IPS-NIHi11 (cell line): ENCODE results near the gene TMEM218.

Source experiments
- DNase-seq: peaks from one replicate; pipeline ENCODE4 v3.0.0; 2012; ENCODE audit warnings: mixed read lengths, low spot score

TMEM218 gene

DNA sequence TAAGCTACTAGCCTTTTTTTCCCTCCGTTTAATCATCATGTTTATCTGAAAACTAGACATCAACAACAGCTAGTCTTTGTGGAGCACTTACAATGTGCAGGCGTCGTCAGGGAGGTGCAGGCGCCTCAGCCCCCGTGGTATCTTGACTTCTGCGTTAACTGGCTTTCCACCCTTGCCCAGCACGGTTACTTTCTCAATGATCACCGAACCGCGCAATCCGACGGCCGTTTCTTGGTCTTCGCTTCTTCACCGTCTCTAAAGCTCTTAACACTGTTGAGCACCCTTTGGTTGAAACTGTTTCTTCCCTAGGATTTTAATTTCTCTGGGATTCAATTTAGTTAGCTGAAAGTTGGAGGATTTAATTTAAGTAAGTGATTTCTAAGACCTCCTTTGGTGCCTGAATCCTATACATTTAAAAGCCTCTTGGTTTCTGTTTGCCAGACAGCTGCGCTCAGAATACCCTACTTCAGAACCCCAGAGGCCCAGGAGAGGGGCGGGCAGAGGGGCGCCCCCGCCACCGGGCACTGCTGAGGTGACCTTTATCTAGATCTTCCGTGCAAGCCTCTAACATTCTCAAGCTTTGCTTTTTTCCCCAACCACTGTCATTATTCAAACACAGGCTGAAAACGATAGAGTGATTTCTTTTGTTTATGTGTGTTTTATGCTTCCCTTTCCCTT, 18.0 kb upstream of the TMEM218 start:
- DNase-seq: no peak

DNA sequence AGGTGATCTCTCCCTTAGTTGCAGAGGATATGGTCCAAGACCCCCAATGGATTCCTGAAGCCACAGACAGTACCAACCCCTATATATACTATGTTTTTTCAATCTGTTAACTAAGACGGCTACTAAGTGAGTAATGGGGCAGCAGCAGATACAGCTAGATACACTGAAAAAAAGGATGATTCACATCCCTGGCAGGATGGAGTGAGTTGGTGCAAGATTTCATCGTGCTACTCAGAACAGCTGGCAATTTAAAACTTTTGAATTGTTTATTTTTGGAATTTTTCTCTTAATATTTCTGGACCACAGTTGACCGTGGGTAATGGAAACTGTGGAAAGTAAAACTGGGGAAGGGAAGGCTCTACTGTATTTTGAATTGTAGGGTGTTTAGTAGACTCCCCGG, 17.0 kb upstream of the TMEM218 start:
- no peak for DNase-seq

DNA sequence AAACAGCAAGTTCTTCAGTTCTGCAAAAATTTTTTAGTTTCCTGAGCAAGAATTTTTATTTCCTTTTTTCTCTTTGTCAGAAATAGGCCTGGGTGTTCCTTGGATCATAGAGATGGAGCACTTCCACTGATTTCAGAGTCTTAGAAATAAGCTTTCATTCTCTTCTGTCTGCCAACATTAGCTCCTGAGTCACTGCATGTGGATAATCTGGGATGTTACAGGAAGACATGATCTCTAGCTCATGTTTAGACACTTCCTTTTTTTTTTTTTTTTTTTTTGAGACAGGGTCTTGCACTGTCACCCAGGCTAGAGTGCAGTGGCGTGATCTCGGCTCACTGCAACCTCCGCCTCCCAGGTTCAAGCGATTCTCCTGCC, 13.2 kb upstream of the TMEM218 start:
- DNase-seq: no peak

DNA sequence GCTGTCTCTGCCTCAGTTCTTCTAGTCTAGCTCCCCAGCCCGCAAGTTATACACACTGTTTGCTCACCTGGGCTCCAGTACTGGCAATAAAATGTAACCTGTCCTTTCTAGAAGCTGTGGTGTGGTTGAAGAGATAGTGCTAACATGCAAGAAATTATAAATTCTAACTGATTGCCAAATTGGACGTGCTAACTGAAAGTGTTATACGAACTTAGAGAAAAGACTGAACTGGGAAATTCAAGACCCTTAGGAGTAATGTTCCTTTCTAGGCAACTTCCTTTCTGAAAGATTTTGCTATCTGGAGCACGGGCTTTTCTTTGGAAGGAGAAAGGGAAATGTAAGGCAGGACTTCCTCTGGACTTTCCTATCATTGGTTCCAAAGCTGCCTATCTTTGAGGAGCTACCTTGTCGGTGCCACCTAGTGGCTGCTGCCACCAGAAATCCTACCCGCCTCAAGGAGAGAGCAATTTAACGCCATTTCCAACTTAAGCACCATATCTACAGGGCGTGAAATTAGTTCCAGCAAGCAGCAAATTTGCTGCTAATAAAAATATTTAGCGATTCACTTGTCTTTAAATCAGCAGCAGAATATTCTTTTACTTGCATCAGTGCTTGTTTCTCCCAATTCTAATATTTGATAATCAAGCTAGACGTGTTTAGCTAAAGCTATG, 12.7 kb upstream of the TMEM218 start:
- DNase-seq: peak; percentile 71

DNA sequence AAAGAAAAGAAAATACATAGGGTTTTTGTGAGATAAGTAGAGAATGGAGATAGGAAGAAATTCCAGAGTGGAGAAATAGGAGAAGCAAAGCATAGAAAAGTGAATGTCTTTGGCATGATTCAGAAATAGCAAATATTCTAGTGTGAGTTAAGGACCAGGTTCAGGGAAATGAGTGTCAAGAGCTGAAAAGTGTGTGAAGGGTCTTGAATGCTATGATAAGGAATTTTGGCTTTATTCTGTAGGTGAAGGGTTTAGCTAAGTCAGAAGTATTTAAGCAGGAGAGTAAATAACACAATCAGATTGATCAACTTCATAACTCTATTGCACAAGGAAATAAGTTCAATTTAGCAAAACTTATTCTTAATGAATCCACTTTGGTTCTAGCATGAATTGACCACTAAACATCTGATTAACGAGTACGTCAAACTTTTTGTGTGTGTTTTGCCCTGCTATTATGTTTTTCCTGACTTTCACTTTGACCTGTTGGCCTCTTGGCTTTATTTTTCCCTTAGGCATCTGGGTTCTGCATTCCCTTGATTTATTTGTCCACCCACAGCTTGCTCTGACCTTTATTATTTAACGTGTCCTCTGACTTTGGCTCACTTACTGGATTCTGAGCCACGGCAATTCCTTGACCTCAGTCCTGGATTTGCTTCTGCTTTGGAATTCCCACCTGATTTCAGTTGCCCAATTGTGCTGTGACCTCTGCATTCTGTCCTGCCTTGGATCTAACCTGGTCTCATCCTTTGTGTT, 11.9 kb upstream of the TMEM218 start:
- DNase-seq: no peak

DNA sequence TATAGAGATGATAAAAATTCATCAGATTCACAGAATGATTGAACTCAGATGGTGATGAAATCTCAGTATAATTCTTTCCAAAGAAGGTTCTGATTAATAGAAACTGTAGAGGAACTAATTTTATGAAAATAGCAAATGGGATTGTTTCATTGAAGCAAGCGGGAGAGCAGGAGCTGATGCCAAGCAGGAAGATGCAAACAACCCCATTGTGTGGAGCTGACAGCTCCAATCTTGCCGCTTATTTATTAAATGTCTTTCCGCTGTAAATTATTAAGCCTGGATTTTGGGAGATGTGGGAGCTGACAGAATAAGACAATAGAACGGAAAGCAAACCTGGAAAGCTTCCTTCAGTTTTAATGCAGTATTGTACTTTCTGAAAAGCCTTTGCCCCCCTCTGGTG, 6.0 kb upstream of the TMEM218 start:
- no peak for DNase-seq

DNA sequence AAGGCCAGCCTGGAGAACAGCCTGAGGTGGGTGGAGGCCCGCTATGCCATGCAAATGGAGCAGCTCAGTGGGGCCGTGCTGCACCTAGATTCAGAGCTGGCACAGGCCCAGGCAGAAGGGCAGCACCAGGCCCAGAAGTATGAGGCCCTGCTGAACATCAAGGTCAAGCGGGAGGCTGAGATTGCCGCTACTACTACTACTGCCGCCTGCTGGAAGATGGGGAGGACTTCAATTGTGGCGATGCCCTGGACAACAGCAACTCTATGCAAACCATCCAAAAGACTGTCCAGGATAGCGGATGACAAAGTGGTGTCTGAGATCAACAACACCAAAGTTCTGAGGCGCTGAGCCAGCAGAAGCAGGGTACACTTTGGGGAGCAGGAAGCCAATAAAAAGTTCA, 3.1 kb upstream of the TMEM218 start:
- DNase-seq: no peak

DNA sequence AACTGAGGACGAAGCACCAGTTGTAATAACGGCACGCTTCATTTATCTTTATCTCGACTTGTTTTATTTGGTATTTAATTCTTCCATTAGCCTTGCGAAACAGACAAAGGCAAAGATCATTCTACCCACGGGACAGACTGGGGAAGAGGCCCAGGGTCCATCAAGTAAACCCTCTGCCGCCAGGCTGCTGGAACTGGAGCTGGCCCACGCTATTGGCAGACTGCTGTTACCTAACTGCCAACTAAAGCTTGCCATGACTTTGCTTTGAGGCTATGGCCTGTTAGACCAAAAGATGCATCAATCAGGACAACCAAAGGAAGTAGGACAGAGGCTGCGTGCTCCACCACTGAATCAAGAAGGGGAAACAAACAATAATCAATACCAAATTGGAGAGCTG, 780 bp upstream of the TMEM218 start:
- no peak for DNase-seq

DNA sequence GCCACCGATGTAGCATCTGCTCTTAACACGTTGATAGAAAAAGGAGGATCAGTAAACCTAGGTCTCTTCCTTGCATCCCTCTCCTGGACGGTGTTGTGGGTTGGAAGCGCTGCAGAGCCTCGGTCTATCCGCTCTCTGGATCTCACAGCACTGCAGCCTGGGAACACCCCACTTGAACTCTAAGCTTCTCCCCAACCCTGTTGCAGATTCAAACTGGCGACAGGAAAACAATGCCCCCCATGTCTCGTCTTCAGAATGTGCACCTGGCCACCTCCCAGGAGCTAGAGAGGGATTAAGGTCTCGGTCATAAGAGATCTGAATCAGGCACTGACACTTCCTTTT, 454 bp downstream of the TMEM218 start:
- DNase-seq: peak; percentile 18

DNA sequence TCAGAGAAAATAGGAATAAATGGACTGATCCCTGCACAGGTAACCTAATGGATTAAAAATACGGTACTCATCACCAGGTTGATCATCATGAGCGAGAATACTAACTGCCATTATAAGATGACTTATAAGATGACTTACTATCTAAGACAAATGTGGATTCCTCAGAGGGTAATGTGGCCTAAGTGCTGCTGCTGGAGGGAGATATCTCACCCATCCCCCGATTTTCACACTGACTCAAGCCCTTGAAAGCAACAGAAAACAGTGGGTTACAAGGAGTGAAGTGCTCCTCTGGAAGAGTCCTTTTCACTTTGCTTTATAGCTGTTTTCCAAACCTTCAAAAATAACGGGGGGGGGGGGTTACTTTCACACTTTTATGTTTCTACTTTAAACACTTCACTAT, 920 bp downstream of the TMEM218 start:
- DNase-seq: no peak

DNA sequence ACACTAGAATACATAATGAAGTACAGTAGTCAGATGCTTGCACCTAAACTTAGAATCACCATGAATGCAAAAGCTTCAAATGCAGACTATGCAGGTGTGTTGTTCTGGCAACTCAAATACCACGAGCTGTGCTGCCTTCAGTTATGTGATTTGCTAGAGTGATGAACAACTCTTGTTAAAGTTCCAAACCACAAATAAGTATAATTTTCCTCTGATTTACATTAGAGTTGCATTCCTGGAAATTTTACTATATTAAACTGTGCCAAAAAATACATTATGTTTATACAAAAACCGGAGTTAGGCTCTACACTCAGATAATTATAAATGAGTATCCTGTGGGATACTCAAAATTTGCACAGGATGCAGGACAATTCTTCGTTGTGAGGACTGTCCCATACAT, 3.0 kb downstream of the TMEM218 start:
- no peak for DNase-seq

DNA sequence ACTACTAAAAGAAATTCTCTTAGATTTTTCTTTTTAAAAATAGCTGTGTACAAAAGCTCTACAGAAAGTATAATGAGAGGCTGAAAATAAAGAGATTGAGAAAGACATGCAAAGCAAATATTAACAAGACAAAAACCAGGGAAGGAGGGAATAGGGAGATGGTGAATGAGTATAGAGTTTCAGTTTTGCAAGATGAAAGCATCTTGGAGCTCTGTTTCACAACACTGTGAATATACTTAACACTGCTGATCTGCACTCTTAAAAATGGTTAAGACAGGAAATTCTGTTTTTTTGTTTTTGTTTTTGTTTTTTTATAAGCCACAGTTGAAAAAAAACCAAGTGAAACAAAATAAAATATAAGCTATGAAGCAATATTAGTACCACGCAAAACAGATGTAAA, 5.5 kb downstream of the TMEM218 start:
- DNase-seq: no peak

DNA sequence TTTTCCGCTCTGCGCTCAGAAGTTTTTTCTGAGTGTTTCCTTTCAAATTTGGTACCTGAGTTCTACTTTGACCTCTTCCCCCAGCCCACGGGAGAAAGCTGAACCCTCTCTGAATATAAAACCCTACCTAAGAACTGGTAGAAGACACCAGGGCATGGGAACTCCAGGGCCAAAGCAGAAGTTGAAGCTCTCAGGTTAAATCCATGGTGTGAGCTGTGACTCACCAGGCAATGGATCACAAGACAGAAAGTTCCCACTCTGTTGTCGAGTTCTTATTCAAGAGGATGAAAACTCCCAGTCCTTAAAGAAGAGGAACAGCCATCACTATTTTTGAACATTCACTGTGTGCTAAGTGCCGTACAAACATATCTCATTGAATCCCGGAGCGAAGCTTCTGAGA, 8.9 kb downstream of the TMEM218 start:
- no peak for DNase-seq

DNA sequence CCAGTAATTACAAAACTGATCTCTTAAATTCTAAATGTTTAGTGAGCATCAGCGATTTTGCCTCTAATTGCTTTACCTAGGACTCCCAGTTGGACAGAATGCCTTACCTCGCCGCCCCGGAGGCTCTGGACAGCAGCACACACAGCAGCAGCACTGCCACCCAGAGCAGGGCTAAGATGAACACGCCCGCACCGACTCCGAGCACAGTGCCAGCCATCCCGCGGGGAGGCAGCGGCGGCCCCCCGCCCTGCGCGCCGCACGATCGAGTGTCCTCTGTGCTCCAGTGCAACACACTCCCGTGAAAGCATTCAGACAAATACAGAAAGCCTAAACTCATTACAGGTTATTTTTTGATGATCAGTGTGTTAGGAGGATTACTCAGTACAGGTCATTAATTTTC, 9.4 kb downstream of the TMEM218 start:
- no peak for DNase-seq

DNA sequence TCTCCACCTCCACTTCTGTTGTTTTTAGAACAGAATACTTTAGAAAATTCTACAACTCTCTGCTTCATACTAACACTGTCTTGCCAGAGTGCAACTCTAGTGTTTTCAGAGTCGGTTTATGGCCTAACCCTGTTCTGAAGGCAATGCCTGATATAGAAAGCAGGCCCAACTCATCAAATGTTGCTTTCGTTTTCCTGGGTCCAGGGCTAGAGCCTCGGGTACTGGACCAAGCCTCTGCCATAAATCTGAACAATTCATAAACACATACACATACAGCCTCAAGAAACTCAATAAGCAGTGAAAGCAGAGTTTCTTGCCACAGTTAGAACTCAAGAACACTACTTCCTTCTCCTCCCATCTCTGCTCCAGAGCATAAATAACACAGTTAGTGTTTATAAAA, 9.8 kb downstream of the TMEM218 start:
- DNase-seq: no peak

DNA sequence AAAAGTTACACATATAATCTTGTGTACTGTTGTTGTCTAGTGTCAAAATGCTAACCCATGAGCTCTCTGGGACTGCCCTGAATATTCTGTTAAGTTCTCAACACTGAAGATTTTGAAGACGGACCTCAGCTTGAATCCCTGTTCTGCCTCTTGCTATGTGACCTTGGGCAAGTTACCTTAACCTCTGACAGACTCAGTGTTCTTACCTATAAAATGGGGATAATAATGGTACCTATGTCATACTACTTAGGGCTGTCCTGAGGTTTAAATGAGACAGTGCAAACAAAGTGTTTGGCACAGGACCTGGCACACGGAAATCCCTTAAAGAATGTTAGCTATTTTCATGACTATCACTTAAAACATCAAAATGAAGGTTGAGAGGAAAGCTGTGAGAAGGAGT, 11.3 kb downstream of the TMEM218 start:
- no peak for DNase-seq

DNA sequence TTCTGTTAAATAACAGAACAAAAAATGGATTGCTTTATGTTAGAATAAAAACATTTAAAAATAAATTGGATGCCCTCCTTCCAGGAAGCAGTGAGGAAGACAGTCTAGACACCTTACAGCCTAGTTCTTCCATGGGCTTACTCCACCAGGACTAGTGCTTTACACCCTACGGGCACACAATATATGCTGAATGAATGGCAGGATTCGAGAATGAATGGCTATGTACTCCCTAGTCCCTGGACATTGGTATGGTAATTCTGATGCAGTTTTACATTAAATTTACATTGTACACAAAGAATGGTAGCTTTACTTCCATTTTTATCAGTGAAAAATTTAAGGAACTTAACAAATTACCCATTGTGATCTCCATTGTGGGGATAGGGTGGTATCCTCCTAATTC, 16.7 kb downstream of the TMEM218 start:
- peak; percentile 1 for DNase-seq

DNA sequence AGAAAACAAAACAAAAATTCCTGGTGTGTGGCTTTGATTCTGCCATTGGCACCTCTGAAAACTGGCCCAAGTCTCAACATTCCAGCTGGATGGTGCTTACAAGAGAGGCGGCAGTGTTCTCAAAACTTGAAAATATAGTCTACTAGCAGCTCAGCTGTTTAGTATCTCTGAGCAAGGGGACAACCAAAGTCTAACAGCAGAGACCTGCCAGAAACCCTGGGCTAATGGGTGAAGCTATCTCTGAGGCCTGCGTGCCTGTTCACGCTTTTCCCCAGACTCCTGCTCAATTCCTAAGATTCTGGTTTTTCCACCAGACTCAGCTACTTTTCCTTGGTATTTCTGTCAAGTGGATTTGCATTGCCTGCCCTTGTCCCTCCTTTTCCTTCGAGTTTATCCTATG, 17.9 kb downstream of the TMEM218 start:
- DNase-seq: peak; percentile 1

DNA sequence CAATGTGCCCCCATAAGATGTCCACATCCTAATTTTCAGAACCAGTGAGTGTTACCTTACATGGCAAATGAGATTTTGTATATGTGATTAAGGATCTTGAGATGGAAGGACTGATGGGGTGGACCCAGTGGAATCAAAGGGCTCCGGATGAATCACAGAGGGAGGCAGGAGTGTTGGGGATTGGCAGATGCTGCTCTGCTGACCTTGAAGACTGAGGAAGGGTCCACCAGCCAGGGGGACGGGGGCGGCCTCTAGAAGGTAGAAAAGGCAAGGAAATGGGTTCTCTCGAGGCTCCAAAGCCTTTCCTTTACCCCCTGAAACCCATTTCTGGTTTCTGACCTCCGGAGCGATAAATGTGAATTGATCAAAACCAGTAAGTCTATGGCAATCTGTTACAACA, 18.8 kb downstream of the TMEM218 start:
- DNase-seq: peak; percentile 5

DNA sequence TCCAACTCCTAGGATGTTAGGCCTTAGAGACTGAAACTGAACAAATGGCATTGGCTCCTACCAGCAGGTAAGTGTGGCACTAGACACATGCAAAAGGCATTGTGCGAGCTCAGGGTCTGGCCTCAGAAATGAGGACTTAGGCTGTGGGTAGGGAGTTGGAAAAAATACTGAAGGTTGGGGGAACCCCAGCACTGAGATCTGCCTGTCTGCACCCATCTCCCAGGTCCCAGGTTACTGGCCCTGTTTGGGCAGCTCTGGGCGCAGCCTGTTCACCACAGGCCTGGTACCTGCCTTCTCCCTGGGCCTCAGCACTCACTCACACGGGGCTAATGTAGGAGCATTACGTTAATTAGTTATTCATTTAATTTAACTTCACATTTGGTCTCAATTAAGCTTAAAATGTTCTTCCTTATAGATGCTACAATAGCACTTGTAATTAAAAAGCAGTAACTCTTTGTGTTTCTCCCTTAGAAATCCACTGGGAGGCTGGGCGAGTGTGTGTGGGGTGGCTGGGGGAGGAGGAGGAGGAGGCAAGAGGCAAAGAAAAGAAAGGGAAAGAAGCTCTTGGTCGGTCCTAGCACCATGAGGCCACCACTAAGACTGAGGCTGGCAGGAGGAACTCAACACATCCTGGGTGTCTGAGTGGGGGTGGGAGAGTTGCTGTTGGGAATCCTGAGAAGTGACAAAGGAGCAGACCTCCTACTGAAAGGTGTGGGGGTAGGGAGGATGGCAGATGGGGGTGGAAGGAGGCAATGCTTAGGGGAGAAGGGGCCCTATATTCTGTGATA, 19.4 kb downstream of the TMEM218 start:
- DNase-seq: peak; percentile 6

DNA sequence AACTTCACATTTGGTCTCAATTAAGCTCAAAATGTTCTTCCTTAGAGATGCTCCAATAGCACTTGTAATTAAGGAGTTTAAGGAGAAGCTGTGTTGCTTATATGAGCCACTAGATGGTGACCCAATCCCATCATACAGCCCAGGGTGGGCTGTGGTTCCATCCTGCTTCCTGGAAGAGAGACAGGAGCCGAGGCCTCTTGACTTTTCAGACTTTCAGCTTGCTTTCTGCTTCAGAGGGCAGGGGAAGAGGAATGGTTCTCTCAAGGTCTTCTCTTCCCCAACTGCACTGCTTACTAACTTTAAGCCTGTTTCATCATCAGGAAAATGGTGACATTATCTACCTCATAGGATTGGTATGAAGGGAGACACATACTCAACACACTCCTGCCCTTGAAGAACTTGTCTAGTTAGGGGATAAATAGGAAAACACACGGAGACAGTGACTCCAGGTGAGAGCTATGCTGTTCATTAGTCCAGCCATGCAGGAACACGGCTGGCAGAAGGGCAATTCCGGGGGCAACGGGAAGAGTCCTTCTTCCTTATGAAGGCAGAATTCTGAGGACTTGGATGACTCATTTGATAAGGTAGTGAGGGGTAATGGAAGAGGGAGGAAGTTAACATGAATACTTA, 20.1 kb downstream of the TMEM218 start:
- DNase-seq: peak; percentile 78

DNA sequence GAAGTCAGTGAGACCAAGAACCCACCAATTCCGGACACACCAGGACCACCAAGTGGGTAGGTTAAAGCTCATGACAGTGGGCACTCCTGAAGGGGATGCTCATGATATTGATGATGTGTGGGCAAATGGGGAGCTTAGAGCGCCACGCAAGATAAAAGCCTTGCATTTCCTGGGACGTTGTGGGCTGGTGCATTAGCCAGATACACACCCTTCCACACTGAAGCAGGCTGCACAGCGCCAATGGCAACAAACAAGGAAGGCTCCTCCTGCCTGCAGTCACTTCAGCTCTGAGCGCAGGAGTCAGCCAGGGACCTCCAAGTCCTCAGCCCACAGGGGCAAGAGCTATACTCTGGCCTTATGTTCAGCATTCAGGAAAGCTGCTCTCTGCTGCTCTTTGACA, 20.6 kb downstream of the TMEM218 start:
- DNase-seq: no peak
